Skin epidermis (tissue), 12 donors: ENCODE measurements around the gene MYOF.
A peak's percentile ranks its signal among the peaks of the same experiment; 100 is the strongest.
"Not testable (repeated sequence)": the region's sequence is repeated elsewhere in the genome, so short reads cannot be mapped to it uniquely, and the experiment has no call there.

Experiments used
- H3K27ac ChIP-seq, 21 experiments: fragments of 200-600 bp; sonication (generic) in 11 of 21; one replicate each; pipeline ENCODE4 v1.5.0; 2020; ENCODE audit warnings: mild to moderate bottlenecking in 3 of 21, inconsistent platforms in 2 of 21, moderate library complexity in 2 of 21
- H3K4me3 ChIP-seq, 7 experiments: fragments of 200-600 bp; sonication (generic) in 2 of 7; one replicate each; pipeline ENCODE4 v1.5.0; 2020; ENCODE audit warnings: inconsistent platforms in 2 of 7, mild to moderate bottlenecking in 2 of 7, moderate library complexity in 1 of 7

The MYOF gene

GRCh38 chr10:93438613-93439253 lies 43.4 kb downstream of the MYOF start:
- H3K4me3 ChIP-seq = no peak overlapping the region
- peak overlapping the region in 20 of 21 experiments; percentile 86 to 99 (median 94) for H3K27ac ChIP-seq

GRCh38 chr10:93437946-93438612 lies 44.1 kb downstream of the MYOF start:
- peak overlapping the region; percentile 45 to 99 (median 94) for H3K27ac ChIP-seq
- no peak overlapping the region for H3K4me3 ChIP-seq

GRCh38 chr10:93437086-93437945 lies 44.8 kb downstream of the MYOF start:
- Histone ChIP-seq H3K27ac (peak overlapping the region; percentile 45 to 99 (median 94)), H3K4me3 (no peak overlapping the region)

- H3K4me3 ChIP-seq = no peak overlapping the region
- peak overlapping the region in 20 of 21 experiments; percentile 57 to 99 (median 94) for H3K27ac ChIP-seq
Measured at GRCh38 chr10:93436591-93437085, 45.5 kb downstream of the MYOF start.

- Histone ChIP-seq H3K27ac (peak overlapping the region in 20 of 21 experiments; percentile 2 to 99 (median 94)), H3K4me3 (no peak overlapping the region)
Measured at GRCh38 chr10:93435621-93436397, 46.3 kb downstream of the MYOF start.

GRCh38 chr10:93434991-93435491 lies 47.1 kb downstream of the MYOF start:
- Histone ChIP-seq H3K27ac (peak overlapping the region in 18 of 21 experiments; percentile 2 to 99 (median 94)), H3K4me3 (no peak overlapping the region)

- Histone ChIP-seq H3K4me3 (no peak overlapping the region), H3K27ac (peak overlapping the region in 1 of 21 experiments; percentile 60)
Measured at GRCh38 chr10:93431361-93431760, 50.8 kb downstream of the MYOF start.

- peak overlapping the region in 7 of 21 experiments; percentile 13 to 47 (median 21) for H3K27ac ChIP-seq
- H3K4me3 ChIP-seq = no peak overlapping the region
Measured at GRCh38 chr10:93425861-93426260, 56.3 kb downstream of the MYOF start.

GRCh38 chr10:93422118-93422517 lies 60.0 kb downstream of the MYOF start:
- Histone ChIP-seq H3K27ac (peak overlapping the region in 8 of 21 experiments; percentile 5 to 72 (median 20)), H3K4me3 (no peak overlapping the region)

GRCh38 chr10:93420944-93421825 lies 60.9 kb downstream of the MYOF start:
- Histone ChIP-seq H3K27ac (peak overlapping the region in 9 of 21 experiments; percentile 4 to 72 (median 22)), H3K4me3 (no peak overlapping the region)

GRCh38 chr10:93420091-93420490 lies 62.0 kb downstream of the MYOF start:
- no peak overlapping the region for H3K4me3 ChIP-seq
- H3K27ac ChIP-seq = peak overlapping the region in 3 of 21 experiments; percentile 18 to 40 (median 22)

GRCh38 chr10:93419016-93419415 lies 63.1 kb downstream of the MYOF start:
- not testable (repeated sequence) for H3K4me3 ChIP-seq, H3K27ac ChIP-seq

GRCh38 chr10:93417921-93418320 lies 64.2 kb downstream of the MYOF start:
- Histone ChIP-seq H3K4me3 (no peak overlapping the region), H3K27ac (peak overlapping the region in 1 of 21 experiments; percentile 8)

GRCh38 chr10:93417266-93417665 lies 64.9 kb downstream of the MYOF start:
- Histone ChIP-seq H3K4me3 (no peak overlapping the region), H3K27ac (peak overlapping the region in 2 of 21 experiments; percentile 8 to 29)

GRCh38 chr10:93416824-93417223 lies 65.3 kb downstream of the MYOF start:
- H3K4me3 ChIP-seq = no peak overlapping the region
- H3K27ac ChIP-seq = no peak overlapping the region

- H3K4me3 ChIP-seq = no peak overlapping the region
- no peak overlapping the region for H3K27ac ChIP-seq
Measured at GRCh38 chr10:93415693-93416092, 66.4 kb downstream of the MYOF start.

GRCh38 chr10:93413252-93413689 lies 68.9 kb downstream of the MYOF start:
- Histone ChIP-seq H3K27ac (peak overlapping the region in 19 of 21 experiments; percentile 22 to 87 (median 64)), H3K4me3 (no peak overlapping the region)

GRCh38 chr10:93412801-93413200 lies 69.3 kb downstream of the MYOF start:
- H3K27ac ChIP-seq = peak overlapping the region in 19 of 21 experiments; percentile 16 to 87 (median 64)

More at GRCh38 chr10:93412801-93413200, 69.3 kb downstream of the MYOF start:
- H3K4me3 ChIP-seq = no peak overlapping the region
